ENCODE measurements around the gene CCDC80. TPM values are rescaled to one million over a fixed set of nuclear protein-coding genes. Genes with fewer than 3 reads are reported as not detected.

CCDC80 gene
- total RNA-seq, 1 donor from 2014 or later, result 4.9 TPM

GRCh38 chr3:112605285-112605684, 35.7 kb downstream of the CCDC80 start:
- TF ChIP-seq CTCF (IDR thresholded peaks at IDR 0.05; ENCODE audit: insufficient read depth, low read length, poor library complexity, severe bottlenecking), result no peak
- DNase-seq (ENCODE audit: low read depth), result peak; percentile 54
- H3K4me3 ChIP-seq (ENCODE audit: low read depth, low read length), result no peak overlapping the region
- no peaks in the 10 kb centered on the region for H3K27me3 ChIP-seq (ENCODE audit: control insufficient read depth, insufficient read depth, low read length)
- no peaks in the 10 kb centered on the region for H3K36me3 ChIP-seq (ENCODE audit: control insufficient read depth, insufficient read depth, low read length)

- Histone ChIP-seq H3K27me3 (ENCODE audit: control insufficient read depth, insufficient read depth, low read length) (no peaks in the 10 kb centered on the region), H3K36me3 (ENCODE audit: control insufficient read depth, insufficient read depth, low read length) (no peaks in the 10 kb centered on the region), H3K4me3 (ENCODE audit: low read depth, low read length) (no peak overlapping the region)
- TF ChIP-seq CTCF (IDR thresholded peaks at IDR 0.05; ENCODE audit: insufficient read depth, low read length, poor library complexity, severe bottlenecking), result no peak
- no peak for DNase-seq (ENCODE audit: low read depth)
Measured at GRCh38 chr3:112604536-112604935, 36.4 kb downstream of the CCDC80 start.

DNA sequence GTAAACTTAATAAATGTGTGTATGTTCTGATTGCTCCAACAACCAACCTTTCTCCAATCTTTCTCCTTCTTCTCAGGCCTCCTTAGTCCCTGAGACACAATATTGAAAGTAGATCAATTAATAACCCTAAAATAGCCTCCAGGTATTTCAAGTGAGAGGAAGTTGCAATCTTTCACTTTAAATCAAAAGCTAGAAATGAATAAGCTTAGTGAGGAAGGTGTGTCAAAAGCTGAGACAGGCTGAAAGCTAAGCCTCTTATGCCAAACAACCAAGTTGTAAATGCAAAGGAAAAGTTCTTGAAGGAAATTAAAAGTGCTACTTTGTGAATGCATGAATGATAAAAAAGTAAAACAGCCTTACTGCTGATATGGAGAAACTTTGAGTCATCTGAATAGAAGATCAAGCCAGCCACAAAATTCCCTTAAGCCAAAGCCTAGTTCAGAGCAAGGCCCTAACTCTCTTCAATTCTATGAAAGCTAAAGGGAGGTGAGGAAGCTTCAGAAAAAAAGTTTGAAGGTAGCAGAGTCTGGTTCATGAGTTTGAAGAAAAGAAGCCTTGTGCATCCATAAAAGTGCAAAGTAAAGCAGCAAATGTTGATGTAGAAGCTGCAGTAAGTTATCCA, 38.6 kb downstream of the CCDC80 start:
- no peaks in the 10 kb centered on the region for H3K27me3 ChIP-seq (ENCODE audit: control insufficient read depth, insufficient read depth, low read length)
- no peak for TF ChIP-seq CTCF (IDR thresholded peaks at IDR 0.05; ENCODE audit: insufficient read depth, low read length, poor library complexity, severe bottlenecking)
- no peak overlapping the region for H3K4me3 ChIP-seq (ENCODE audit: low read depth, low read length)
- no peaks in the 10 kb centered on the region for H3K36me3 ChIP-seq (ENCODE audit: control insufficient read depth, insufficient read depth, low read length)
- DNase-seq (ENCODE audit: low read depth), result no peak

GRCh38 chr3:112598731-112599130, 42.2 kb downstream of the CCDC80 start:
- Histone ChIP-seq H3K36me3 (ENCODE audit: control insufficient read depth, insufficient read depth, low read length) (no peaks in the 10 kb centered on the region), H3K27me3 (ENCODE audit: control insufficient read depth, insufficient read depth, low read length) (no peaks in the 10 kb centered on the region), H3K4me3 (ENCODE audit: low read depth, low read length) (no peak overlapping the region)
- no peak for DNase-seq (ENCODE audit: low read depth)
- no peak for TF ChIP-seq CTCF (IDR thresholded peaks at IDR 0.05; ENCODE audit: insufficient read depth, low read length, poor library complexity, severe bottlenecking)

GRCh38 chr3:112597945-112598344, 43.0 kb downstream of the CCDC80 start:
- TF ChIP-seq CTCF (IDR thresholded peaks at IDR 0.05; ENCODE audit: insufficient read depth, low read length, poor library complexity, severe bottlenecking), result no peak
- H3K36me3 ChIP-seq (ENCODE audit: control insufficient read depth, insufficient read depth, low read length), result no peaks in the 10 kb centered on the region
- DNase-seq (ENCODE audit: low read depth), result no peak

DNA sequence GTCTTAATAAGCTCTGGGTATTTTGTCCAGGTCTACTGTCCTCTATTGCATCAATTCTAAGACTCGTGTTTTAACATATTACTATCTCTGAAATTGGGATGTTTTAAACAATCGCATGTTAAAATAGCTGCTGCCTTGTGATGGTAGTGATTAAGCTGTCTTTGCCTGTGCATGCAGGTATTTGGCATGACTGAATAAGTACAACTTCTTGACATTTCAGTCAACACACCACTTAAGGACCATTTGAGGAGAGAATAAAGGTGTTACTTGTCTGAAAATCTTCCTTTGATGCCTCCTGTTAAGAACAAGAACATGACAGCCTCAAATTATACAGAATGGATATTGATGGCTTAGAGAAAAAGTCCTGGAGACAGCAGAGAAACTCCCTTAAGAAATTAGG, 46.1 kb downstream of the CCDC80 start:
- no peak for TF ChIP-seq CTCF (IDR thresholded peaks at IDR 0.05; ENCODE audit: insufficient read depth, low read length, poor library complexity, severe bottlenecking)

More at GRCh38 chr3:112597945-112598344, 43.0 kb downstream of the CCDC80 start:
- Histone ChIP-seq H3K4me3 (ENCODE audit: low read depth, low read length) (no peak overlapping the region), H3K27me3 (ENCODE audit: control insufficient read depth, insufficient read depth, low read length) (no peaks in the 10 kb centered on the region)

More for the DNA sequence above, 46.1 kb downstream of the CCDC80 start:
- Histone ChIP-seq H3K4me3 (ENCODE audit: low read depth, low read length) (no peak overlapping the region), H3K27me3 (ENCODE audit: control insufficient read depth, insufficient read depth, low read length) (no peaks in the 10 kb centered on the region), H3K36me3 (ENCODE audit: control insufficient read depth, insufficient read depth, low read length) (no peaks in the 10 kb centered on the region)
- DNase-seq (ENCODE audit: low read depth), result no peak
